ENCODE data around the gene PFKFB2.

- no peak for TF ChIP-seq CTCF (conservative IDR thresholded peaks at IDR 0.05)
- no peak for TF ChIP-seq ZFX (IDR thresholded peaks at IDR 0.05)
Measured at GRCh38 chr1:207112616-207113296, 59.7 kb downstream of the PFKFB2 start.

All from C4-2B (cell line).